ENCODE data around the gene SMIM32. TPM values are rescaled to one million over a fixed set of nuclear protein-coding genes. Genes with fewer than 3 reads are reported as not detected.

SMIM32 gene
- polyA plus RNA-seq, 1 donor from 2014 or later = 3.6 TPM

DNA sequence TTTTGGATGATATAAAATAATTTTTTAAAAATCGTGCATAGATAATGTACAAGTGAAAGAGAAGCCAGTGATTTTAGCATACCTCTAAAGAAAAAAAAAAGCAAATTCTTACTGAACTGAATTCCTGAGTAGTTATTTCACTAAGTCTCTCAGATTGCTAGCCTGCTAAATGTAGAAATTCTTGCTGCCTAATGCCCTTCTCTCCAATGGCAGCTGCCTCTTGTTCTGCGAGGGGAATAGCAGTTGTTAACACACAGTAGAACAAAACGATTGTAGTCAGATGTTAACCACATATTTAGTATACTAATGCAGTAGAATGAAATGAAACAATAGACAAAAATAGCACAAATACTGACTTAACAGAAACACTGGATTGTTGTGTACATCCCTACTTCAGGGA lies 33.5 kb downstream of the SMIM32 start:
- Histone ChIP-seq H4K20me1 (ENCODE audit: insufficient read depth) (no peaks in the 10 kb centered on the region), H3K9me2 (ENCODE audit: insufficient read depth, low read length) (no peaks in the 10 kb centered on the region), H2AFZ (ENCODE audit: low read depth, low read length) (no peak overlapping the region), H3K27ac (ENCODE audit: low read length) (no peak overlapping the region), H3K9ac (ENCODE audit: low read length) (no peak overlapping the region), H3K9me3 (ENCODE audit: low read length) (no peaks in the 10 kb centered on the region), H3K4me3 (ENCODE audit: low read length) (no peak overlapping the region), H3F3A (ENCODE audit: insufficient read depth, low read length, poor library complexity, severe bottlenecking) (no peaks in the 10 kb centered on the region), H3K79me2 (replicated peaks; ENCODE audit: insufficient read depth, low read length) (peaks cover 25% of the 10 kb centered on the region), H3K27me3 (ENCODE audit: insufficient read depth, low read depth, low read length) (no peaks in the 10 kb centered on the region), H3K4me2 (ENCODE audit: low read length) (no peak overlapping the region), H3K36me3 (ENCODE audit: insufficient read depth, low read length) (peaks cover 4% of the 10 kb centered on the region)
- TF ChIP-seq TAF1 (IDR thresholded peaks at IDR 0.05; ENCODE audit: low read depth) (no peak), MXI1 (conservative IDR thresholded peaks at IDR 0.05; ENCODE audit: poor library complexity, severe bottlenecking) (no peak), EZH2 (IDR thresholded peaks at IDR 0.05; ENCODE audit: borderline replicate concordance, insufficient read depth, low read length, poor library complexity, severe bottlenecking) (no peak), POLR2AphosphoS5 (IDR thresholded peaks at IDR 0.05) (no peak), EP300 (conservative IDR thresholded peaks at IDR 0.05; ENCODE audit: poor library complexity, severe bottlenecking) (no peak), SMC3 (conservative IDR thresholded peaks at IDR 0.05; ENCODE audit: poor library complexity) (no peak), RAD21 (conservative IDR thresholded peaks at IDR 0.05) (no peak)
- TF ChIP-seq, protein P1, sequence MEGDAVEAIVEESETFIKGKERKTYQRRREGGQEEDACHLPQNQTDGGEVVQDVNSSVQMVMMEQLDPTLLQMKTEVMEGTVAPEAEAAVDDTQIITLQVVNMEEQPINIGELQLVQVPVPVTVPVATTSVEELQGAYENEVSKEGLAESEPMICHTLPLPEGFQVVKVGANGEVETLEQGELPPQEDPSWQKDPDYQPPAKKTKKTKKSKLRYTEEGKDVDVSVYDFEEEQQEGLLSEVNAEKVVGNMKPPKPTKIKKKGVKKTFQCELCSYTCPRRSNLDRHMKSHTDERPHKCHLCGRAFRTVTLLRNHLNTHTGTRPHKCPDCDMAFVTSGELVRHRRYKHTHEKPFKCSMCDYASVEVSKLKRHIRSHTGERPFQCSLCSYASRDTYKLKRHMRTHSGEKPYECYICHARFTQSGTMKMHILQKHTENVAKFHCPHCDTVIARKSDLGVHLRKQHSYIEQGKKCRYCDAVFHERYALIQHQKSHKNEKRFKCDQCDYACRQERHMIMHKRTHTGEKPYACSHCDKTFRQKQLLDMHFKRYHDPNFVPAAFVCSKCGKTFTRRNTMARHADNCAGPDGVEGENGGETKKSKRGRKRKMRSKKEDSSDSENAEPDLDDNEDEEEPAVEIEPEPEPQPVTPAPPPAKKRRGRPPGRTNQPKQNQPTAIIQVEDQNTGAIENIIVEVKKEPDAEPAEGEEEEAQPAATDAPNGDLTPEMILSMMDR (IDR thresholded peaks at IDR 0.05; ENCODE audit: poor library complexity, severe bottlenecking) = no peak
- TF ChIP-seq, protein P2, sequence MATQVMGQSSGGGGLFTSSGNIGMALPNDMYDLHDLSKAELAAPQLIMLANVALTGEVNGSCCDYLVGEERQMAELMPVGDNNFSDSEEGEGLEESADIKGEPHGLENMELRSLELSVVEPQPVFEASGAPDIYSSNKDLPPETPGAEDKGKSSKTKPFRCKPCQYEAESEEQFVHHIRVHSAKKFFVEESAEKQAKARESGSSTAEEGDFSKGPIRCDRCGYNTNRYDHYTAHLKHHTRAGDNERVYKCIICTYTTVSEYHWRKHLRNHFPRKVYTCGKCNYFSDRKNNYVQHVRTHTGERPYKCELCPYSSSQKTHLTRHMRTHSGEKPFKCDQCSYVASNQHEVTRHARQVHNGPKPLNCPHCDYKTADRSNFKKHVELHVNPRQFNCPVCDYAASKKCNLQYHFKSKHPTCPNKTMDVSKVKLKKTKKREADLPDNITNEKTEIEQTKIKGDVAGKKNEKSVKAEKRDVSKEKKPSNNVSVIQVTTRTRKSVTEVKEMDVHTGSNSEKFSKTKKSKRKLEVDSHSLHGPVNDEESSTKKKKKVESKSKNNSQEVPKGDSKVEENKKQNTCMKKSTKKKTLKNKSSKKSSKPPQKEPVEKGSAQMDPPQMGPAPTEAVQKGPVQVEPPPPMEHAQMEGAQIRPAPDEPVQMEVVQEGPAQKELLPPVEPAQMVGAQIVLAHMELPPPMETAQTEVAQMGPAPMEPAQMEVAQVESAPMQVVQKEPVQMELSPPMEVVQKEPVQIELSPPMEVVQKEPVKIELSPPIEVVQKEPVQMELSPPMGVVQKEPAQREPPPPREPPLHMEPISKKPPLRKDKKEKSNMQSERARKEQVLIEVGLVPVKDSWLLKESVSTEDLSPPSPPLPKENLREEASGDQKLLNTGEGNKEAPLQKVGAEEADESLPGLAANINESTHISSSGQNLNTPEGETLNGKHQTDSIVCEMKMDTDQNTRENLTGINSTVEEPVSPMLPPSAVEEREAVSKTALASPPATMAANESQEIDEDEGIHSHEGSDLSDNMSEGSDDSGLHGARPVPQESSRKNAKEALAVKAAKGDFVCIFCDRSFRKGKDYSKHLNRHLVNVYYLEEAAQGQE (IDR thresholded peaks at IDR 0.05; ENCODE audit: borderline replicate concordance) = no peak

DNA sequence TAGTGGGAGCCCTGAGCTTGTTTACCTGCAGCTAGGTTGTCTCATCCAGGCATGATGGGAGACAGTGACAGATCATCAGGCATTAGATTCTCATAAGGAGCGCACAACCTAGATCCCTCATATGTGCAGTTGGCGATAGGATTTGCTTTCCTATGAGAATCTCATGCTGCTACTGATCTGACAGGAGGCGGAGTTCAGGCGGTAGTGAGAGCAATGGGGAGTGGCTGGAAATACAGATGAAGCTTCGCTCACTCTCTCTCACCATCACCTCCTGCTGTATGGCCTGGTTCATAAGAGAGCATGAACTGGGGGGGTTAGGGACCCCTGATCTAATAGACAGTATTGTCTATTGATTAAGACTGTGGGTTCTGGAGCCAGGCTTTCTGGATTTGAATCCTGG lies 35.4 kb downstream of the SMIM32 start:
- no peak overlapping the region for H2AFZ ChIP-seq (ENCODE audit: low read depth, low read length)
- no peaks in the 10 kb centered on the region for H3F3A ChIP-seq (ENCODE audit: insufficient read depth, low read length, poor library complexity, severe bottlenecking)
- no peaks in the 10 kb centered on the region for H3K9me3 ChIP-seq (ENCODE audit: low read length)
- H3K27ac ChIP-seq (ENCODE audit: low read length) = no peak overlapping the region
- H3K36me3 ChIP-seq (ENCODE audit: insufficient read depth, low read length) = peaks cover 6% of the 10 kb centered on the region
- no peaks in the 10 kb centered on the region for H3K9me2 ChIP-seq (ENCODE audit: insufficient read depth, low read length)
- no peaks in the 10 kb centered on the region for H4K20me1 ChIP-seq (ENCODE audit: insufficient read depth)
- no peak overlapping the region for H3K4me3 ChIP-seq (ENCODE audit: low read length)
- no peak overlapping the region for H3K4me2 ChIP-seq (ENCODE audit: low read length)
- H3K9ac ChIP-seq (ENCODE audit: low read length) = no peak overlapping the region
- no peak for TF ChIP-seq EP300 (conservative IDR thresholded peaks at IDR 0.05; ENCODE audit: poor library complexity, severe bottlenecking)
- no peak for TF ChIP-seq TAF1 (IDR thresholded peaks at IDR 0.05; ENCODE audit: low read depth)
- TF ChIP-seq, protein P1 (IDR thresholded peaks at IDR 0.05; ENCODE audit: poor library complexity, severe bottlenecking) = no peak
- no peak for TF ChIP-seq SMC3 (conservative IDR thresholded peaks at IDR 0.05; ENCODE audit: poor library complexity)
- TF ChIP-seq RAD21 (conservative IDR thresholded peaks at IDR 0.05) = no peak
- TF ChIP-seq, protein P2 (IDR thresholded peaks at IDR 0.05; ENCODE audit: borderline replicate concordance) = no peak
- no peaks in the 10 kb centered on the region for H3K27me3 ChIP-seq (ENCODE audit: insufficient read depth, low read depth, low read length)
- H3K79me2 ChIP-seq (replicated peaks; ENCODE audit: insufficient read depth, low read length) = peaks cover 25% of the 10 kb centered on the region
